ENCODE data around the gene HGS.

Gene HGS

GRCh38 chr17:81636505-81637288 is 47.1 kb upstream of the HGS start, which contains the start of the genes NPLOC4 and TSPAN10:
Gene NPLOC4, minus strand, starts transcription at chr17:81637112. Its CDS starts 182 bp downstream, at chr17:81636930.
Gene TSPAN10, plus strand, starts transcription at chr17:81637196. Its CDS starts 5,217 bp downstream, at chr17:81642413.
- Histone ChIP-seq H4K12ac (ENCODE audit: low read depth, low read length) (peak within 1 kb of the TSS; percentile 99), H3K79me1 (ENCODE audit: low read length) (peaks cover 8% of the 10 kb centered on the region), H3K9me3 (ENCODE audit: insufficient read depth, low read depth, low read length) (no peaks in the 10 kb centered on the region), H3K4me3 (ENCODE audit: low read depth, low read length) (peak within 1 kb of the TSS; percentile 93), H3K9ac (ENCODE audit: low read length) (peak within 1 kb of the TSS; percentile 95), H4K8ac (ENCODE audit: low read depth, low read length) (peak within 1 kb of the TSS; percentile 96), H3K4me1 (ENCODE audit: control insufficient read depth in 1 of 2, insufficient read depth in 2 of 2, low read length in 2 of 2) (peaks cover 6 to 7% of the 10 kb centered on the region in 2 experiments), H2AK5ac (ENCODE audit: low read length) (peak within 1 kb of the TSS; percentile 99), H3K14ac (ENCODE audit: low read length) (peak within 1 kb of the TSS; percentile 100), H3K18ac (ENCODE audit: low read length) (peak within 1 kb of the TSS; percentile 100), H3K27me3 (ENCODE audit: insufficient read depth, low read length) (no peaks in the 10 kb centered on the region), H2AFZ (ENCODE audit: insufficient read depth, low read length, poor library complexity) (peak within 1 kb of the TSS; percentile 96), H2BK5ac (ENCODE audit: low read depth, low read length, poor library complexity) (peak within 1 kb of the TSS; percentile 99), H3K27ac (ENCODE audit: low read depth, low read length) (peak within 1 kb of the TSS; percentile 91), H2BK12ac (ENCODE audit: low read length) (peak within 1 kb of the TSS; percentile 68), H3K36me3 (ENCODE audit: control insufficient read depth in 1 of 2, insufficient read depth in 2 of 2, low read length in 2 of 2) (peaks cover 1 to 3% of the 10 kb centered on the region in 2 experiments), H3K23ac (ENCODE audit: low read length) (no peak within 1 kb of the TSS), H3K4ac (ENCODE audit: low read depth, low read length) (peak within 1 kb of the TSS; percentile 100), H3K79me2 (ENCODE audit: control insufficient read depth, insufficient read depth, low read length, poor library complexity) (peaks cover 13% of the 10 kb centered on the region), H2BK120ac (ENCODE audit: insufficient read depth, low read length, poor library complexity) (peak within 1 kb of the TSS; percentile 89), H4K91ac (ENCODE audit: low read depth, low read length) (peak within 1 kb of the TSS; percentile 97), H3K4me2 (ENCODE audit: low read length) (peak within 1 kb of the TSS; percentile 87)
- no CpG with 5 or more reads among the region's 77 CpGs for WGBS (ENCODE audit: extremely low coverage, insufficient coverage, insufficient read length)
- peak; percentile 76 to 95 for DNase-seq

DNA sequence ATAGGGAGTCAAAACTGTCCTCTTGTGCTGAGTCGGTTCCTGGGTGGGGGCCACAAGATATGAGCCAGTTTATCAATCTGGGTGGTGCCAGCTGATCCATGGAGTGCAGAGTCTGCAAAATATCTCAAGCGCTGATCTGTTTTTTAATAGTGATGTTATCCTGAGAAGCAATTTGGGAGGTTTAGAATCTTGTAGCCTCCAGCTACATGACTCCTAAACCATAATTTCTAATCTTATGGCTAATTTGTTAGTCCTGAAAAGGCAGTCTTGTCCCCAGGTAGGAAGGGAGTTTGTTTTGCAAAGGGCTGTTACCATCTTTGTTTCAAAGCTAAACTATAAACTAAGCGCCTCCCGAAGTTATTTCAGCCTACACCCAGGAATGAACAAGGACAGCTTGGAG is 45.1 kb upstream of the HGS start:
- Histone ChIP-seq H2BK120ac (ENCODE audit: insufficient read depth, low read length, poor library complexity) (no peak overlapping the region), H3K18ac (ENCODE audit: low read length) (no peak overlapping the region), H3K14ac (ENCODE audit: low read length) (no peak overlapping the region), H3K36me3 (ENCODE audit: control insufficient read depth in 1 of 2, insufficient read depth in 2 of 2, low read length in 2 of 2) (peaks cover 0 to 3% of the 10 kb centered on the region in 2 experiments), H3K4me2 (ENCODE audit: low read length) (no peak overlapping the region), H3K9me3 (ENCODE audit: insufficient read depth, low read depth, low read length) (no peaks in the 10 kb centered on the region), H3K4me1 (ENCODE audit: control insufficient read depth in 1 of 2, insufficient read depth in 2 of 2, low read length in 2 of 2) (peaks cover 8 to 16% of the 10 kb centered on the region in 2 experiments), H2BK12ac (ENCODE audit: low read length) (no peak overlapping the region), H2AFZ (ENCODE audit: insufficient read depth, low read length, poor library complexity) (no peak overlapping the region), H4K12ac (ENCODE audit: low read depth, low read length) (no peak overlapping the region), H3K79me2 (ENCODE audit: control insufficient read depth, insufficient read depth, low read length, poor library complexity) (peaks cover 13% of the 10 kb centered on the region), H3K23ac (ENCODE audit: low read length) (no peak overlapping the region), H4K8ac (ENCODE audit: low read depth, low read length) (no peak overlapping the region), H3K79me1 (ENCODE audit: low read length) (peaks cover 8% of the 10 kb centered on the region), H3K9ac (ENCODE audit: low read length) (no peak overlapping the region), H3K27me3 (ENCODE audit: insufficient read depth, low read length) (no peaks in the 10 kb centered on the region), H4K91ac (ENCODE audit: low read depth, low read length) (no peak overlapping the region), H2AK5ac (ENCODE audit: low read length) (no peak overlapping the region), H3K4ac (ENCODE audit: low read depth, low read length) (no peak overlapping the region), H3K27ac (ENCODE audit: low read depth, low read length) (no peak overlapping the region), H2BK5ac (ENCODE audit: low read depth, low read length, poor library complexity) (no peak overlapping the region), H3K4me3 (ENCODE audit: low read depth, low read length) (no peak overlapping the region)
- WGBS (ENCODE audit: extremely low coverage, insufficient coverage, insufficient read length), result no CpG with 5 or more reads among the region's 4 CpGs
- DNase-seq, result peak in 1 of 2 donors; percentile 64

- no peaks in the 10 kb centered on the region for H3K9me3 ChIP-seq (ENCODE audit: insufficient read depth, low read depth, low read length)
- no peak overlapping the region for H3K18ac ChIP-seq (ENCODE audit: low read length)
- peaks cover 8 to 16% of the 10 kb centered on the region in 2 experiments for H3K4me1 ChIP-seq (ENCODE audit: control insufficient read depth in 1 of 2, insufficient read depth in 2 of 2, low read length in 2 of 2)
- H3K79me1 ChIP-seq (ENCODE audit: low read length), result peaks cover 8% of the 10 kb centered on the region
- no peak overlapping the region for H3K4me3 ChIP-seq (ENCODE audit: low read depth, low read length)
- H3K14ac ChIP-seq (ENCODE audit: low read length), result no peak overlapping the region
- peaks cover 0 to 3% of the 10 kb centered on the region in 2 experiments for H3K36me3 ChIP-seq (ENCODE audit: control insufficient read depth in 1 of 2, insufficient read depth in 2 of 2, low read length in 2 of 2)
- H3K23ac ChIP-seq (ENCODE audit: low read length), result no peak overlapping the region
- no peak overlapping the region for H3K27ac ChIP-seq (ENCODE audit: low read depth, low read length)
- no peak overlapping the region for H2BK120ac ChIP-seq (ENCODE audit: insufficient read depth, low read length, poor library complexity)
- H3K27me3 ChIP-seq (ENCODE audit: insufficient read depth, low read length), result no peaks in the 10 kb centered on the region
- no peak overlapping the region for H2BK12ac ChIP-seq (ENCODE audit: low read length)
- H3K9ac ChIP-seq (ENCODE audit: low read length), result no peak overlapping the region
- no peak for DNase-seq
- H2AFZ ChIP-seq (ENCODE audit: insufficient read depth, low read length, poor library complexity), result no peak overlapping the region
- peaks cover 13% of the 10 kb centered on the region for H3K79me2 ChIP-seq (ENCODE audit: control insufficient read depth, insufficient read depth, low read length, poor library complexity)
- H4K12ac ChIP-seq (ENCODE audit: low read depth, low read length), result no peak overlapping the region
- H3K4ac ChIP-seq (ENCODE audit: low read depth, low read length), result no peak overlapping the region
- WGBS (ENCODE audit: extremely low coverage, insufficient coverage, insufficient read length), result no CpG with 5 or more reads among the region's 9 CpGs
- H2BK5ac ChIP-seq (ENCODE audit: low read depth, low read length, poor library complexity), result no peak overlapping the region
- H3K4me2 ChIP-seq (ENCODE audit: low read length), result no peak overlapping the region
- H2AK5ac ChIP-seq (ENCODE audit: low read length), result no peak overlapping the region
- no peak overlapping the region for H4K91ac ChIP-seq (ENCODE audit: low read depth, low read length)
- no peak overlapping the region for H4K8ac ChIP-seq (ENCODE audit: low read depth, low read length)
Observed at GRCh38 chr17:81640011-81640410, 43.8 kb upstream of the HGS start.

- H3K23ac ChIP-seq (ENCODE audit: low read length), result no peak overlapping the region
- no peak overlapping the region for H2BK5ac ChIP-seq (ENCODE audit: low read depth, low read length, poor library complexity)
- no peaks in the 10 kb centered on the region for H3K79me1 ChIP-seq (ENCODE audit: low read length)
- no peak overlapping the region for H4K8ac ChIP-seq (ENCODE audit: low read depth, low read length)
- no peak overlapping the region for H2AK5ac ChIP-seq (ENCODE audit: low read length)
- H3K36me3 ChIP-seq (ENCODE audit: control insufficient read depth in 1 of 2, insufficient read depth in 2 of 2, low read length in 2 of 2), result no peaks in the 10 kb centered on the region
- no peak overlapping the region for H3K18ac ChIP-seq (ENCODE audit: low read length)
- DNase-seq, result peak; percentile 64 to 72
- no peak overlapping the region for H3K14ac ChIP-seq (ENCODE audit: low read length)
- no CpG with 5 or more reads among the region's 17 CpGs for WGBS (ENCODE audit: extremely low coverage, insufficient coverage, insufficient read length)
- peaks cover 3 to 9% of the 10 kb centered on the region in 2 experiments for H3K4me1 ChIP-seq (ENCODE audit: control insufficient read depth in 1 of 2, insufficient read depth in 2 of 2, low read length in 2 of 2)
- no peak overlapping the region for H3K4ac ChIP-seq (ENCODE audit: low read depth, low read length)
- no peaks in the 10 kb centered on the region for H3K9me3 ChIP-seq (ENCODE audit: insufficient read depth, low read depth, low read length)
- H3K27me3 ChIP-seq (ENCODE audit: insufficient read depth, low read length), result no peaks in the 10 kb centered on the region
- H3K27ac ChIP-seq (ENCODE audit: low read depth, low read length), result no peak overlapping the region
- no peaks in the 10 kb centered on the region for H3K79me2 ChIP-seq (ENCODE audit: control insufficient read depth, insufficient read depth, low read length, poor library complexity)
- H3K9ac ChIP-seq (ENCODE audit: low read length), result no peak overlapping the region
- no peak overlapping the region for H4K12ac ChIP-seq (ENCODE audit: low read depth, low read length)
- no peak overlapping the region for H2BK120ac ChIP-seq (ENCODE audit: insufficient read depth, low read length, poor library complexity)
- H4K91ac ChIP-seq (ENCODE audit: low read depth, low read length), result no peak overlapping the region
- H2AFZ ChIP-seq (ENCODE audit: insufficient read depth, low read length, poor library complexity), result no peak overlapping the region
- H3K4me2 ChIP-seq (ENCODE audit: low read length), result no peak overlapping the region
- H3K4me3 ChIP-seq (ENCODE audit: low read depth, low read length), result no peak overlapping the region
- H2BK12ac ChIP-seq (ENCODE audit: low read length), result no peak overlapping the region
Observed at GRCh38 chr17:81641825-81642489, 41.9 kb upstream of the HGS start.
